IPS-18a (cell line): ENCODE measurements around the gene DEDD2.

Experiments used
- H3K27ac ChIP-seq: one replicate; pipeline ENCODE4 v1.5.1; 2013; ENCODE audit warnings: low read length
- H3K27me3 ChIP-seq: one replicate; pipeline ENCODE4 v1.6.1; 2013; ENCODE audit warnings: mild to moderate bottlenecking, low read length; ENCODE audit not compliant: control insufficient read depth, insufficient read depth
- H3K36me3 ChIP-seq: one replicate; pipeline ENCODE4 v1.6.1; 2013; ENCODE audit warnings: low read depth, low read length; ENCODE audit not compliant: control insufficient read depth
- H3K4me1 ChIP-seq: one replicate; pipeline ENCODE4 v1.6.1; 2013; ENCODE audit warnings: low read depth, low read length; ENCODE audit not compliant: control insufficient read depth
- H3K4me3 ChIP-seq: one replicate; pipeline ENCODE4 v1.5.1; 2013; ENCODE audit warnings: low read length
- H3K9ac ChIP-seq: one replicate; pipeline ENCODE4 v1.6.1; 2013; ENCODE audit warnings: mild to moderate bottlenecking, low read length, moderate library complexity
- H3K9me3 ChIP-seq: one replicate; pipeline ENCODE4 v1.6.1; 2013; ENCODE audit warnings: low read depth, low read length; ENCODE audit not compliant: control insufficient read depth

DEDD2 gene

DNA sequence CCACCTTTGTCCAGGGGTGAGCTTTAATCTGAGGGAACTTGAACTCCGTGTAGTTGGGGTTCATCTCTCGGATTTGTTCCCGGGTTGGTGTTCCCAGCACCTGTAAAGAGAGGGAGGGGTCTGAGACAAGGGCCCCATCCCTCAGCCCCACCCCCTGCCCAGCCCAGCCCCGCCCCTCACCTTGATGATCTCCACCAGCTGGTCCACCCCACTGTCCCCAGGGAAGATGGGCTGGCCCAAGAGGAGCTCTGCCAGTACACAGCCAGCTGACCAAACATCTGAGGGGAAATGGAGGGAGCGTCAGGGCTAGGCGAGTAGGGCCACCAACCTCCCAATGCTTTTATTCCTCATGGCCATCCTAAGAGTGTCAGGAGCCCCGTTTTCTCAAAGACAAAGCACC is 15.6 kb upstream of the DEDD2 start:
- Histone ChIP-seq H3K4me1 (no peaks in the 10 kb centered on the region), H3K9me3 (no peaks in the 10 kb centered on the region), H3K27me3 (no peaks in the 10 kb centered on the region), H3K9ac (no peak overlapping the region), H3K4me3 (no peak overlapping the region), H3K36me3 (peaks cover 55% of the 10 kb centered on the region), H3K27ac (no peak overlapping the region)

DNA sequence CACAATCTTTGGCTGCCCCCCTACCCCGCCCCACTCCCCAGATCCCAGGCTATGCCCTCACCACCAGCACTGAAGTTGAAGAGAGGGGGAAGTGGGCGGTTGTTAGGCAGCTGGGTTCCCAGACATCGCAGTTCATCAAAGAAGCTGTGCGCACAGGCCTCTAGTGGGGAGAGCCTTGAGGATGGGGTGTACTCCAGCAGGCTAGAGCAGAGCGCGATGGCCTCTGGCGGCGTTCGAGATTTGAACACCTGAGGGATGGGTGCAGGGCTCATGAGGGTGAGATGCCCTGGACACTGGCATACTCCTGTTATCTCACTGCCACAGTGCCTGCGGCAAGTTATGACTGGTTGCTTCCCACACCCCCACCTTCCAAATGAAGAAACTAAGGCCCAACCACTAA is 15.0 kb upstream of the DEDD2 start:
- no peaks in the 10 kb centered on the region for H3K9me3 ChIP-seq
- peaks cover 55% of the 10 kb centered on the region for H3K36me3 ChIP-seq
- H3K9ac ChIP-seq, result no peak overlapping the region
- H3K4me3 ChIP-seq, result no peak overlapping the region
- no peaks in the 10 kb centered on the region for H3K4me1 ChIP-seq
- no peaks in the 10 kb centered on the region for H3K27me3 ChIP-seq
- no peak overlapping the region for H3K27ac ChIP-seq

GRCh38 chr19:42230571-42230970 is 13.1 kb upstream of the DEDD2 start:
- no peak overlapping the region for H3K9ac ChIP-seq

GRCh38 chr19:42229855-42230351 is 12.4 kb upstream of the DEDD2 start:
- peaks cover 56% of the 10 kb centered on the region for H3K36me3 ChIP-seq
- H3K9me3 ChIP-seq, result no peaks in the 10 kb centered on the region
- H3K9ac ChIP-seq, result no peak overlapping the region

More at GRCh38 chr19:42230571-42230970, 13.1 kb upstream of the DEDD2 start:
- no peak overlapping the region for H3K4me3 ChIP-seq
- H3K27ac ChIP-seq, result no peak overlapping the region
- H3K27me3 ChIP-seq, result no peaks in the 10 kb centered on the region
- no peaks in the 10 kb centered on the region for H3K9me3 ChIP-seq
- H3K4me1 ChIP-seq, result no peaks in the 10 kb centered on the region
- H3K36me3 ChIP-seq, result peaks cover 58% of the 10 kb centered on the region

GRCh38 chr19:42229301-42229854 is 11.9 kb upstream of the DEDD2 start:
- H3K9me3 ChIP-seq, result no peaks in the 10 kb centered on the region
- H3K4me3 ChIP-seq, result no peak overlapping the region
- no peak overlapping the region for H3K27ac ChIP-seq
- H3K9ac ChIP-seq, result no peak overlapping the region
- H3K27me3 ChIP-seq, result no peaks in the 10 kb centered on the region
- H3K4me1 ChIP-seq, result no peaks in the 10 kb centered on the region
- H3K36me3 ChIP-seq, result peaks cover 57% of the 10 kb centered on the region

More at GRCh38 chr19:42229855-42230351, 12.4 kb upstream of the DEDD2 start:
- H3K27ac ChIP-seq, result no peak overlapping the region
- H3K4me1 ChIP-seq, result no peaks in the 10 kb centered on the region
- no peaks in the 10 kb centered on the region for H3K27me3 ChIP-seq
- no peak overlapping the region for H3K4me3 ChIP-seq

DNA sequence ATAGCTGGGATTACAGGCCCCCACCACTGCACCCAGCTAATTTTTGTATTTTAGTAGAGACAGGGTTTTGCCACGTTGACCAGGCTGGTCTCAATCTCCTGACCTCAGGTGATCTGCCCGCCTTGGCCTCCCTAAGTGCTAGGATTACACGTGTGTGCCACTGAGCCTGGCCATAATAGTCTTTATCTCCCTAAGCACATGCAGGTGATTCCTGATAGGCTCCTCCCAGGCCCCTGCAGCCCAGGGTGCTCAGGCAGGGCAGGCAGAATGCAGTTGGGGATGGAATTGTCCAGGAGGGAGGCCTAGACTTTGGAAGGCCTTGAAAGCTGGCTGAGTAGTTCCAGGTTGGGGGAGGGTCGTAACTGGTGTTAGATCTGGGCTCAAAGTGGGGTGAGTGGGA is 11.2 kb upstream of the DEDD2 start:
- Histone ChIP-seq H3K27me3 (no peaks in the 10 kb centered on the region), H3K4me1 (no peaks in the 10 kb centered on the region), H3K4me3 (no peak overlapping the region), H3K27ac (no peak overlapping the region), H3K9ac (no peak overlapping the region), H3K9me3 (no peaks in the 10 kb centered on the region), H3K36me3 (peaks cover 54% of the 10 kb centered on the region)

GRCh38 chr19:42226886-42227285 is 9.4 kb upstream of the DEDD2 start:
- H3K27ac ChIP-seq, result no peak overlapping the region
- no peaks in the 10 kb centered on the region for H3K9me3 ChIP-seq
- peaks cover 46% of the 10 kb centered on the region for H3K36me3 ChIP-seq
- no peaks in the 10 kb centered on the region for H3K27me3 ChIP-seq
- no peaks in the 10 kb centered on the region for H3K4me1 ChIP-seq
- H3K4me3 ChIP-seq, result no peak overlapping the region
- no peak overlapping the region for H3K9ac ChIP-seq

DNA sequence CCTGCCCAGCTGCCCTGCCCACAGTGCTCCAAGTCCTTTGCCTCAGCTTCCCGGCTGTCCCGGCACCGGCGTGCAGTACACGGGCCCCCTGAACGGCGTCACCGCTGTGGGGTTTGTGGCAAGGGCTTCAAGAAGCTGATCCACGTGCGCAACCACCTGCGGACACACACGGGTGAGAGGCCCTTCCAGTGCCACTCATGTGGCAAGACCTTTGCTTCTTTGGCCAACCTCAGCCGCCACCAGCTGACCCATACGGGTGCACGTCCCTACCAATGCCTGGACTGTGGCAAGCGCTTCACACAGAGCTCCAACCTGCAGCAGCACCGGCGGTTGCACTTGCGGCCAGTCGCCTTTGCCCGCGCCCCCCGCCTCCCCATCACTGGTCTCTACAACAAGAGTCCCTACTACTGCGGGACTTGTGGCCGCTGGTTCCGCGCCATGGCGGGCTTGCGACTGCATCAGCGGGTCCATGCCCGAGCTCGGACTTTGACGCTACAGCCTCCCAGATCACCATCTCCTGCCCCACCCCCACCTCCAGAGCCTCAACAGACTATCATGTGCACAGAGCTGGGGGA is 8.3 kb upstream of the DEDD2 start:
- Histone ChIP-seq H3K27ac (no peak overlapping the region), H3K4me1 (no peaks in the 10 kb centered on the region), H3K9ac (no peak overlapping the region), H3K36me3 (peaks cover 36% of the 10 kb centered on the region), H3K4me3 (no peak overlapping the region), H3K9me3 (no peaks in the 10 kb centered on the region), H3K27me3 (no peaks in the 10 kb centered on the region)

DNA sequence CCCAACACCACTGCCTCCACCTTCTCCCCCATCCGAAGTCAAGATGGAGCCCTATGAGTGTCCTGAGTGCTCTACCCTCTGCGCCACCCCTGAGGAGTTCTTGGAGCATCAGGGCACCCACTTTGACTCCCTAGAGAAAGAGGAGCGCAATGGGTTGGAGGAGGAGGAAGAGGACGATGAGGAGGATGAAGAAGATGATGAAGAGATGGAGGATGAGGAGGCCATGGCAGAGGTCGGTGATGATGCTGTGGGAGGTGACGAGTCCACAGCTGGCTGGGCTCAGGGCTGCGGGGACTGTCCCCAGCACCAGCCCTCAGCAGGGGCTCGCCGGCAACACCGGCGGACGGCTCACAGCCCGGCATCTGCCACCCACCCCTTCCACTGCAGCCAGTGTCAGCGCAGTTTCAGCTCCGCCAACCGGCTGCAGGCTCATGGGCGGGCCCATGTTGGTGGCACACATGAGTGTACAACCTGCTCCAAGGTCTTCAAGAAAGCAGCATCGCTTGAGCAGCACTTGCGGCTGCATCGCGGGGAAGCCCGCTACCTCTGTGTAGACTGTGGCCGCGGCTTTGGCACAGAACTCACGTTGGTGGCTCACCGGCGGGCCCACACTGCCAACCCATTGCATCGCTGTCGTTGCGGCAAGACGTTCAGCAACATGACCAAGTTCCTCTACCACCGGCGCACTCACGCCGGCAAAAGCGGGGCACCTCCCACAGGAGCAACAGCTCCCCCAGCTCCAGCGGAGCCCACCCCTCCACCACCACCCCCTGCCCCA is 7.7 kb upstream of the DEDD2 start:
- no peaks in the 10 kb centered on the region for H3K4me1 ChIP-seq
- no peak overlapping the region for H3K4me3 ChIP-seq
- peaks cover 35% of the 10 kb centered on the region for H3K36me3 ChIP-seq
- H3K9ac ChIP-seq, result no peak overlapping the region
- no peaks in the 10 kb centered on the region for H3K27me3 ChIP-seq
- no peak overlapping the region for H3K27ac ChIP-seq
- H3K9me3 ChIP-seq, result no peaks in the 10 kb centered on the region

- no peaks in the 10 kb centered on the region for H3K9me3 ChIP-seq
- peak overlapping the region; percentile 88 for H3K9ac ChIP-seq
- no peaks in the 10 kb centered on the region for H3K27me3 ChIP-seq
- peaks cover 8% of the 10 kb centered on the region for H3K4me1 ChIP-seq
- peaks cover 13% of the 10 kb centered on the region for H3K36me3 ChIP-seq
- H3K4me3 ChIP-seq, result peak overlapping the region; percentile 92
- H3K27ac ChIP-seq, result peak overlapping the region; percentile 51
These were observed 3.2 kb upstream of the DEDD2 start for GRCh38 chr19:42220751-42221097.

DNA sequence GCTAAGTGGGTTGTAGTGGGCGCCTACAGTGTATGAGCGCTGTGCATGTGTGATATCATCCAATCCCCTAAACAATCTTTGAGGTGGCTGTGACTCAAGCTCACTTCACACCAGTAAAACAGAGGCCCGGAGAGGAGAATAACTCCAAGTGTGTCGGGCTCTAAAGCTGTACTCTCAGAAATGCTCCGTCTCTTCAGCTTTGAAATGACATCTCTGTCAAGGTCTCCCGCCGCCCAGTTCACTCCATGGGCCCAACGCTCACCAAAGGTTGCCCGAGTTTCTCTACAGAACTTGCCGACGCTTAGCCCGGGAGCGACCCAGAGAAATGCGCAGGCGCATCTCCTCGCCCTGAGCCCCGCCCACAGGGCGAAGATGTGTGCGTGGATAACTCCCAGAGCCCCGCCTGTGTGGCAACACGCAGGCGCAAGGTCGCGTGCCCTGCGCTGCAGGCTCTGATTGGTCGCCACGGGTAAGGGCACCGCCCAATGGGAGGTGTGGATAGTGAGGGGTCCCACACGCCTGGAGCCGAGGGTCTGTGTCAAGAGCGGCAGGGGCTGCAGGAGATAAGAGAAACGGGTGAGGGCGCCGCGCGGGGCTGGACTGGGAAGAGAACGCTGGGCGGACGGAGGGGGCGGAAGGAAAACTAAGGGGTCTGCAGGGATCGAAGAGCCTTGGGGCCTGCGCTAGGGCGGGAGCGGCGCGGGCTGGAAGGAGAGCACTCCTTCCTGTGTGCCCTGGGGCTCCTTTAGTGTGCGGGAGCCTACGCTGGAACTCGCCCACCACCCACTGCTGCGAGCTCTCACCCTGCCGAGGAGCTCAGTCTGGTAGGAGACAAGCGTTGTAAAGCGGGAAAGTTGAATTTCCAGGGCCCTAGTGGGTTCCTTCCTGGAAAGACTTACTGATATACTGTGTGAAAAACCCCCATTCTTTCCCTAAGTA is 2.6 kb upstream of the DEDD2 start, which contains the start of gene ZNF526:
ZNF526 (plus strand) TSS at position 501 of the 939 bp plus-strand sequence. CDS start 4,092 bp downstream, outside the sequence.
- Histone ChIP-seq H3K27ac (peak within 1 kb of the TSS; percentile 51), H3K27me3 (no peaks in the 10 kb centered on the region), H3K36me3 (peaks cover 11% of the 10 kb centered on the region), H3K4me1 (peaks cover 8% of the 10 kb centered on the region), H3K4me3 (peak within 1 kb of the TSS; percentile 92), H3K9me3 (no peaks in the 10 kb centered on the region), H3K9ac (peak within 1 kb of the TSS; percentile 88)
